ENCODE data around the gene PEX16. TPM values are rescaled to one million over a fixed set of nuclear protein-coding genes. Genes with fewer than 3 reads are reported as not detected.
A peak's percentile ranks its signal among the peaks of the same experiment; 100 is the strongest.

Gene PEX16
- total RNA-seq, 4 donors from 2014 or later, result 26.8 to 40.6 (median 35.3) TPM

- H3K27ac ChIP-seq, result no peak overlapping the region
- no peaks in the 10 kb centered on the region for H3K27me3 ChIP-seq
- TF ChIP-seq POLR2A (IDR thresholded peaks at IDR 0.05) (no peak), POLR2AphosphoS5 (IDR thresholded peaks at IDR 0.05) (no peak), EP300 (IDR thresholded peaks at IDR 0.05) (no peak)
- TF ChIP-seq, protein P1, sequence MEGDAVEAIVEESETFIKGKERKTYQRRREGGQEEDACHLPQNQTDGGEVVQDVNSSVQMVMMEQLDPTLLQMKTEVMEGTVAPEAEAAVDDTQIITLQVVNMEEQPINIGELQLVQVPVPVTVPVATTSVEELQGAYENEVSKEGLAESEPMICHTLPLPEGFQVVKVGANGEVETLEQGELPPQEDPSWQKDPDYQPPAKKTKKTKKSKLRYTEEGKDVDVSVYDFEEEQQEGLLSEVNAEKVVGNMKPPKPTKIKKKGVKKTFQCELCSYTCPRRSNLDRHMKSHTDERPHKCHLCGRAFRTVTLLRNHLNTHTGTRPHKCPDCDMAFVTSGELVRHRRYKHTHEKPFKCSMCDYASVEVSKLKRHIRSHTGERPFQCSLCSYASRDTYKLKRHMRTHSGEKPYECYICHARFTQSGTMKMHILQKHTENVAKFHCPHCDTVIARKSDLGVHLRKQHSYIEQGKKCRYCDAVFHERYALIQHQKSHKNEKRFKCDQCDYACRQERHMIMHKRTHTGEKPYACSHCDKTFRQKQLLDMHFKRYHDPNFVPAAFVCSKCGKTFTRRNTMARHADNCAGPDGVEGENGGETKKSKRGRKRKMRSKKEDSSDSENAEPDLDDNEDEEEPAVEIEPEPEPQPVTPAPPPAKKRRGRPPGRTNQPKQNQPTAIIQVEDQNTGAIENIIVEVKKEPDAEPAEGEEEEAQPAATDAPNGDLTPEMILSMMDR (IDR thresholded peaks at IDR 0.05), result no peak
- H3K4me3 ChIP-seq, result no peak overlapping the region
- H3K4me1 ChIP-seq, result peaks cover 11% of the 10 kb centered on the region
- H3K9me3 ChIP-seq, result no peaks in the 10 kb centered on the region
- 96% methylated on average over 4 of the region's 4 CpGs for WGBS
- H3K36me3 ChIP-seq, result peaks cover 7% of the 10 kb centered on the region
- no peak for DNase-seq (ENCODE audit: low spot score in 2 of 2)
Measured at GRCh38 chr11:45886816-45887520, 30.7 kb downstream of the PEX16 start.

DNA sequence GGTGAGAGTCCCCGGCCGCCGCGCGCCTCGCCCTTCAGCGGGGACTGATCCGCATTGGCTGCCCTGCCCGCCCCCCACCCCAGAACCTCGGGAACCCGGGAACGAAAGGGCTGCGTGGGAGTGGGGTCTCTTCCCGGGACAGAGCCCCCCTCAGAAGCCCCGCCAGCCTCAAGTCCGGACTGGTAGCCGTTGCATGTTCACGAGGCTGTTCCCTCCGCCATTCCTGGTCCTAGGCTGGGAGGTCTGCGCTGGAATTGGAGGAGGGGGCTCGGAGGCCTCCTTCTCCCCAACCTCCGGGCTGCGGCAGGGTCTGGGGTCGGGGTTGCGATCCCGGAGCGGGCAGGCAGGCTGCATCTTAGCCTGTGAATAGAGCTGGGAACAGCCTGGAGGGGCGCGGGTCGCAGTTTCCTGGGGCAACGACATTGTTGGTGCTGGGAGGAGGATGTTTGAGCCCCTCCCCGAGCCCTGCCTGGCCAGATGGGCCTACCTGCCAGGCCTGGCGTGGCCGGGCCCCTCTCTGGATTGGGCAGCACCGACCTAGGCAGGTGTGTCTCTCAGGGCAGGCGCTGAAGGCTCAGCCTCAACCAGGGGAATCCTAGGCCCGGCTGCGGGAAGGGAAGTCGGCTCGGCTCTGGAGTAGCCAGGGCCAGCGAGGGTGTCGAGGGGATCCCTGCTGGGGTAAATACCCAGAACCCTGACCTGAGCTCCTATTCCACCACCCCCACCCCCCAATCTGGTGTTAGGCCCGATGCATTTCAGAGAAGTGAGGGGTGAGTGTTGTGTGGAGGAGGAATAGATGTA, 31.6 kb downstream of the PEX16 start:
- peaks cover 16% of the 10 kb centered on the region for H3K36me3 ChIP-seq
- H3K27me3 ChIP-seq, result no peaks in the 10 kb centered on the region
- no peak overlapping the region for H3K27ac ChIP-seq
- peaks cover 11% of the 10 kb centered on the region for H3K4me1 ChIP-seq
- DNase-seq (ENCODE audit: low spot score in 2 of 2), result no peak
- H3K9me3 ChIP-seq, result no peaks in the 10 kb centered on the region
- TF ChIP-seq EP300 (IDR thresholded peaks at IDR 0.05), result no peak
- no peak for TF ChIP-seq POLR2A (IDR thresholded peaks at IDR 0.05)
- TF ChIP-seq, protein P1 (IDR thresholded peaks at IDR 0.05), result no peak
- TF ChIP-seq POLR2AphosphoS5 (IDR thresholded peaks at IDR 0.05), result no peak
- peak overlapping the region; percentile 60 for H3K4me3 ChIP-seq
- WGBS, result 33% methylated on average over 17 of the region's 43 CpGs

DNA sequence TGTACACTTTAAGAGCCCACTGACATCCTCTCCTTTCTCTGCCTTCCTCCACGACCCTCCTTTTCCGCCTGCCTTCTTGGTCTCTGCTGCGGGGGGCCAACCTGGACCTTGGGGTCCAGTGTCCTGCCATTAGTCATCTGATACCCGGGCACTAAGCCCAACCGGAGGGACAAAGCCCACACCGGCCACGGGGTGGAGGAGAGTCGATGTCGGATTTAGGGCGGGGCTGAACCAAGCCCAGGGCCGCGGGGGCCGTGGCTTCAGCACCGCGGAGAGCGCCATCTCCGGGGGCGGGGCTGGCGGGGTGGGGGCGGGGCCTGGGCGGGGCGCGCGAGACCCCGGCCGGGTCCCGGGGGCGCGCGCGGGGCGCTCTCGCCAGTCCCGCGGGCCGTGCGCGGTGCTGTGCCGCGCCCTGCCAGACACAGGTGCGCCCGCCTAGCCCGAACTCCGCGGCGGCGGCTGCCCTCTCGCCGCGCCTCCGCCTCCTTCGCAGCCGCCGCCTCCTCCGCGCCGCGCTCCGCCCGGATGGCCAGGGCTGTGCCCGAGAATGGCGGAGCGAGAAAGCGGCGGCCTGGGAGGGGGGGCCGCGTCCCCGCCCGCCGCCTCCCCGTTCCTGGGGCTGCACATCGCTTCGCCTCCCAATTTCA, 32.3 kb downstream of the PEX16 start, which contains the start of gene MAPK8IP1:
Gene MAPK8IP1, plus strand, starts transcription at position 378 of the 647 bp plus-strand sequence. Its CDS starts 170 bp downstream, at position 548.
- Histone ChIP-seq H3K27me3 (no peaks in the 10 kb centered on the region), H3K36me3 (peaks cover 23% of the 10 kb centered on the region), H3K27ac (no peak within 1 kb of the TSS), H3K4me3 (peak within 1 kb of the TSS; percentile 60), H3K4me1 (peaks cover 11% of the 10 kb centered on the region), H3K9me3 (no peaks in the 10 kb centered on the region)
- DNase-seq (ENCODE audit: low spot score in 2 of 2), result no peak
- 12% methylated on average over 5 of the region's 73 CpGs for WGBS
- no peak for TF ChIP-seq POLR2A (IDR thresholded peaks at IDR 0.05)
- TF ChIP-seq, protein P1 (IDR thresholded peaks at IDR 0.05), result no peak
- no peak for TF ChIP-seq POLR2AphosphoS5 (IDR thresholded peaks at IDR 0.05)
- no peak for TF ChIP-seq EP300 (IDR thresholded peaks at IDR 0.05)

DNA sequence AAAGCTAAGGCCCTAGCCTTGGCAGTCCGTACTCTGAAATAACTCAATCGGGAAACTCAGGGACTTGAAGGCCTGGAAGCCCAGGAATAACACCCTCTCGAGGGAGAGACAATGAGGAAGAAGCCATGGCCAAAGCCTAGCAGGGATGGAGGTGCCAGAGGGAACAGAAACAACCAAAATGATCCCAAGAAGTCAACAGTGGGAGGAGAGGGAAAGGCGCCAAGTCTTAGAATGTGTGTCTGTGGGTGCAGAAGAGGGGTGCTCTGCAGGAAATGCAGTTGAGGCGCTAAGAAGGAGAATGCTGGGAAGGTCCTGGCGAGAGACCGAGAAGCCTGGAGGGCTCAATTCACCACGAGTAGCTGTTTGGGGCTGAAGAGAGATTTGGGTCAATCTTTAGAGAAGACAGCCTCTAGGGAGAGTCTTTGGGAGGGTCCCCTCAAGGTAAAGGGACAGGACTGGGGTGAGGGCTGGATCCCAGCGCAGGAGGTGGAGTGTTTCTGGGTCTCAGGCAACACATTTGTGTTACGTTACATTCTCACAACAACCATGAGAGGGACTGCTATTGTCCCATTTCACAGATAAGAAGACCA, 33.0 kb downstream of the PEX16 start:
- Histone ChIP-seq H3K27me3 (no peaks in the 10 kb centered on the region), H3K4me1 (peaks cover 11% of the 10 kb centered on the region), H3K9me3 (no peaks in the 10 kb centered on the region), H3K4me3 (no peak overlapping the region), H3K36me3 (peaks cover 30% of the 10 kb centered on the region), H3K27ac (no peak overlapping the region)
- no peak for TF ChIP-seq POLR2AphosphoS5 (IDR thresholded peaks at IDR 0.05)
- TF ChIP-seq POLR2A (IDR thresholded peaks at IDR 0.05), result no peak
- TF ChIP-seq, protein P1 (IDR thresholded peaks at IDR 0.05), result no peak
- TF ChIP-seq EP300 (IDR thresholded peaks at IDR 0.05), result no peak
- WGBS, result 80% methylated on average over 10 of the region's 10 CpGs
- DNase-seq (ENCODE audit: low spot score in 2 of 2), result no peak
